Neural crest cell (in vitro differentiated cells): Measurements from ENCODE around the gene ZBP1. TPM values are rescaled to one million over a fixed set of nuclear protein-coding genes. Genes with fewer than 3 reads are reported as not detected.
A peak's percentile ranks its signal among the peaks of the same experiment; 100 is the strongest.

Experiments
- DNase-seq: peaks from one replicate; pipeline ENCODE4 v3.0.0; 2021; ENCODE audit warnings: low read depth, mixed read lengths, low spot score
- H3K27ac Mint-ChIP-seq: one replicate; pipeline ENCODE4 v1.8.0; 2021; ENCODE audit warnings: mild to moderate bottlenecking, mixed read lengths; ENCODE audit not compliant: unreplicated experiment
- H3K27me3 Mint-ChIP-seq: 2 replicates; pipeline ENCODE4 v1.8.0; 2021; ENCODE audit warnings: low read depth, mild to moderate bottlenecking, mixed read lengths
- H3K36me3 Mint-ChIP-seq: 2 replicates; pipeline ENCODE4 v1.8.0; 2021; ENCODE audit warnings: low read depth, mild to moderate bottlenecking, mixed read lengths
- H3K4me1 Mint-ChIP-seq: 2 replicates; pipeline ENCODE4 v1.8.0; 2021; ENCODE audit warnings: mixed read lengths
- H3K4me3 Mint-ChIP-seq: one replicate; pipeline ENCODE4 v1.8.0; 2021; ENCODE audit warnings: mild to moderate bottlenecking, mixed read lengths
- H3K9me3 Mint-ChIP-seq: 2 replicates; pipeline ENCODE4 v1.8.0; 2021; ENCODE audit warnings: mixed read lengths
- total RNA-seq: library from RNA; stranded (reverse); gene quantifications from 2 replicates; pipeline ENCODE4 v1.2.1, GENCODE V29; 2021
- TF ChIP-seq, protein P1 (sequence below): fragments of 200-600 bp; sonication (generic); conservative IDR thresholded peaks from 2 replicates; pipeline ENCODE4 v1.5.0; 2021; ENCODE audit warnings: antibody characterized with exemption, mild to moderate bottlenecking

Gene ZBP1
- total RNA-seq, 1 donor from 2014 or later = not detected

DNA sequence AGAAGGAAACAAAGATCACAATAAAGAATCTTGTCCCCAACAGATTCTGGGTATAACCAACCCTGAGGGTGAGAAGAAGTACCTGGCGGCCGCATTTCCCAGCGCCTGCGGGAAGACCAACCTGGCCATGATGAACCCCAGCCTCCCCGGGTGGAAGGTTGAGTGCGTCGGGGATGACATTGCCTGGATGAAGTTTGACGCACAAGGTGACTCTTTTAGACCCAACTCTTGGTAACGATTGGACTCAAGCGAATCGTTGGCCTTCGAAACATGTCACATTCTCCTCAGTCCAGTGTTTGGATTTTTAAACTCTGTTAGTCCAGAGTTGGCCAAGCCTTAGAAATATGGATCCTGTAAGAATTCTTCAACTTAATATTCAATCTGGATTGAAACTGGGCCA is 56.7 kb downstream of the ZBP1 start:
- TF ChIP-seq, protein P1, sequence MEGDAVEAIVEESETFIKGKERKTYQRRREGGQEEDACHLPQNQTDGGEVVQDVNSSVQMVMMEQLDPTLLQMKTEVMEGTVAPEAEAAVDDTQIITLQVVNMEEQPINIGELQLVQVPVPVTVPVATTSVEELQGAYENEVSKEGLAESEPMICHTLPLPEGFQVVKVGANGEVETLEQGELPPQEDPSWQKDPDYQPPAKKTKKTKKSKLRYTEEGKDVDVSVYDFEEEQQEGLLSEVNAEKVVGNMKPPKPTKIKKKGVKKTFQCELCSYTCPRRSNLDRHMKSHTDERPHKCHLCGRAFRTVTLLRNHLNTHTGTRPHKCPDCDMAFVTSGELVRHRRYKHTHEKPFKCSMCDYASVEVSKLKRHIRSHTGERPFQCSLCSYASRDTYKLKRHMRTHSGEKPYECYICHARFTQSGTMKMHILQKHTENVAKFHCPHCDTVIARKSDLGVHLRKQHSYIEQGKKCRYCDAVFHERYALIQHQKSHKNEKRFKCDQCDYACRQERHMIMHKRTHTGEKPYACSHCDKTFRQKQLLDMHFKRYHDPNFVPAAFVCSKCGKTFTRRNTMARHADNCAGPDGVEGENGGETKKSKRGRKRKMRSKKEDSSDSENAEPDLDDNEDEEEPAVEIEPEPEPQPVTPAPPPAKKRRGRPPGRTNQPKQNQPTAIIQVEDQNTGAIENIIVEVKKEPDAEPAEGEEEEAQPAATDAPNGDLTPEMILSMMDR = no peak
- Mint-ChIP-seq H3K36me3 (no peaks in the 10 kb centered on the region), H3K9me3 (no peaks in the 10 kb centered on the region), H3K4me1 (peaks cover 3% of the 10 kb centered on the region), H3K27ac (no peak overlapping the region), H3K4me3 (no peak overlapping the region), H3K27me3 (peaks cover 13% of the 10 kb centered on the region)
- DNase-seq = no peak

DNA sequence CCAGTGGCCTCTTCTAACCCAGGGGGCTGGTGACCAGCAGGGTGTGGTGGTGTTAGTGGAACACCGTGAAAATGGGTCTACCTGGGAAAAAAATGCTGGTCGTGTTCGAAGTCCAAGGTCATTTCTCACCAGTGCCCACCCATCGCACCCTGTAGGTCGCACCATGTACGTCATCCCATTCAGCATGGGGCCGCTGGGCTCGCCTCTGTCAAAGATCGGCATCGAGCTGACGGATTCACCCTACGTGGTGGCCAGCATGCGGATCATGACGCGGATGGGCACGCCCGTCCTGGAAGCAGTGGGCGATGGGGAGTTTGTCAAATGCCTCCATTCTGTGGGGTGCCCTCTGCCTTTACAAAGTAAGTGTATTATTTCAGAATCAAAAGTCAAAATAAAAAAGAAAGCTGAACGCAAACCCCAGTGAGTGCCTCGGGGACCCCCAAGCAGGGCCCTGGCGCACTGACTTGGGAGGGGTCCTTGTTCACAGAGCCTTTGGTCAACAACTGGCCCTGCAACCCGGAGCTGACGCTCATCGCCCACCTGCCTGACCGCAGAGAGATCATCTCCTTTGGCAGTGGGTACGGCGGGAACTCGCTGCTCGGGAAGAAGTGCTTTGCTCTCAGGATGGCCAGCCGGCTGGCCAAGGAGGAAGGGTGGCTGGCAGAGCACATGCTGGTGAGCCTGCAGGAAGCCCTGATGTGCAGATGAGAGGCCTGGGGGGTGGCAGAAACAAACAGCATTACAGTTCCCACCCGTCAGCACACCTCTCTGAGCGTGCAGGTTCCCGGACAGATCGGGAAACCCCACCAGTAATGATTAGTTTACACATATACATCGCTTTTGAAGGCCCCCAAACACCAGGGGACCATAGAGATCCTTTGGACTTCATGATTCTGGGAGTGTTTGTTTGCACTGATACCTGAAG is 57.4 kb downstream of the ZBP1 start:
- no peaks in the 10 kb centered on the region for H3K36me3 Mint-ChIP-seq
- H3K27me3 Mint-ChIP-seq = peaks cover 19% of the 10 kb centered on the region
- H3K9me3 Mint-ChIP-seq = no peaks in the 10 kb centered on the region
- no peak for DNase-seq
- H3K4me3 Mint-ChIP-seq = no peak overlapping the region
- peak overlapping the region; percentile 50 for H3K27ac Mint-ChIP-seq
- H3K4me1 Mint-ChIP-seq = peaks cover 3% of the 10 kb centered on the region
- TF ChIP-seq, protein P1 = no peak

DNA sequence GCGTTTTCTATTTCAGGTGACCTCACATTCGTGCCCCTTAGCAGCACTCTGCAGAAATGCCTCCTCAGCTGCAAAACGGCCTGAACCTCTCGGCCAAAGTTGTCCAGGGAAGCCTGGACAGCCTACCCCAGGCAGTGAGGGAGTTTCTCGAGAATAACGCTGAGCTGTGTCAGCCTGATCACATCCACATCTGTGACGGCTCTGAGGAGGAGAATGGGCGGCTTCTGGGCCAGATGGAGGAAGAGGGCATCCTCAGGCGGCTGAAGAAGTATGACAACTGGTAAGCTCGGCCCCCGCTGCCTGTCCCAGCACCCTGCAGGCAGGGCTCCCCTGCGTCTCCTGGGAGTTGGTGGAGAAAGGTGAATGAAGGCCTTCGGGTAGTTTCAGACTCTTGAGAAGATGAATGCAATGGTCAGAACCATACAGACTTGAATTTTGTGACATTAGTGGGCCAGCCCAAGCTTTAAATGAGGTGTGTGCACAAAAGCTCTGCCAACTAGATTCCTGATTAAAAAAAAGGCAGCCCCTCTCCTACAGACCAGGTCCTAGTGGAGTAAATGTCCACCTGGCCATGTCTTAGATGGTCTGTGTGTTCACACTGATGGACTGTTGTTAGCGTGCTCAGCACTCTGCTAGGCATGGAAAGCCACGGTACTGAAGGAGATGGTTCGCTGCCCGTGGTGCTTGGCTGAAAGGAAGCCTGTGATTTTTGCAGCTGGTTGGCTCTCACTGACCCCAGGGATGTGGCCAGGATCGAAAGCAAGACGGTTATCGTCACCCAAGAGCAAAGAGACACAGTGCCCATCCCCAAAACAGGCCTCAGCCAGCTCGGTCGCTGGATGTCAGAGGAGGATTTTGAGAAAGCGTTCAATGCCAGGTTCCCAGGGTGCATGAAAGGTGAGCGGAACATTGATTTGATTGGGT is 58.6 kb downstream of the ZBP1 start:
- no peak overlapping the region for H3K27ac Mint-ChIP-seq

DNA sequence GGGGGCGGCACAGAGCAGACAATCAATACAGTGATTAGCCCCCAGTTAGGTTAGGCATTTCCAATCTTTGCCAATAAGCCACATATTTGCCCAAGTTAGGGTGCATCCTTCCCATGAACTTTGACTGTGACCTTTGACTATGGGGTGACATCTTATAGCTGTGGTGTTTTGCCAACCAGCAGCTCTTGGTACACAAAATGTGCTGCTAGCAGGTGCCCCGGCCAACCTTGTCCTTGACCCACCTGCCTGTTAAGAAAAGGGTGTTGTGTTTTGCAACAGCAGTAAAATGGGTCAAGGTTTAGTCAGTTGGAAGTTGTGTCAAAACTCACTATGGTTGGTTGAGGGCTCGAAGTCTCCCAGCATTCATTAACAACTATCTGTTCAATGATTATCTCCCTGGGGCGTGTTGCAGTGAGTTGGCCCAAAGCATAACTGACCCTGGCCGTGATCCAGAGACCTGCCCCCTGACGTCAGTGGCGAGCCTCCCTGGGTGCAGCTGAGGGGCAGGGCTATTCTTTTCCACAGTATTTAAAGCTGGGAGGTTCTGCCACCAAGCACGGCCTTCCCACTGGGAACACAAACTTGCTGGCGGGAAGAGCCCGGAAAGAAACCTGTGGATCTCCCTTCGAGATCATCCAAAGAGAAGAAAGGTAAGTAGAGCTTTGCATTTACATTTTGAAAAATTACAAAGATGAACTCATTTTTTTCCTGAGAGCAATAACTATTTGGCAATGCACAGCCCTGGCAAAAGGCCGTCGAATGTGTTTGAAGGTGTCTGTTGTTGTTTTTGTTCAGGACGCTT is 59.5 kb downstream of the ZBP1 start, which contains the start of gene PCK1:
TSS of gene PCK1 (plus strand) at position 557 of the 802 bp plus-strand sequence. CDS start 302 bp downstream, outside the sequence.
- H3K4me3 Mint-ChIP-seq = no peak within 1 kb of the TSS

More for the DNA sequence above, 58.6 kb downstream of the ZBP1 start:
- TF ChIP-seq, protein P1 = no peak
- peaks cover 29% of the 10 kb centered on the region for H3K27me3 Mint-ChIP-seq
- no peaks in the 10 kb centered on the region for H3K36me3 Mint-ChIP-seq
- H3K4me1 Mint-ChIP-seq = peaks cover 3% of the 10 kb centered on the region
- no peak overlapping the region for H3K4me3 Mint-ChIP-seq
- no peak for DNase-seq
- H3K9me3 Mint-ChIP-seq = no peaks in the 10 kb centered on the region

More for the DNA sequence above, 59.5 kb downstream of the ZBP1 start, which contains the start of gene PCK1:
- H3K27ac Mint-ChIP-seq = no peak within 1 kb of the TSS
- TF ChIP-seq, protein P1 = no peak
- H3K4me1 Mint-ChIP-seq = peaks cover 3% of the 10 kb centered on the region
- DNase-seq = no peak
- H3K27me3 Mint-ChIP-seq = peaks cover 27% of the 10 kb centered on the region
- H3K36me3 Mint-ChIP-seq = no peaks in the 10 kb centered on the region
- no peaks in the 10 kb centered on the region for H3K9me3 Mint-ChIP-seq
